GM12878 (cell line): Measurements from ENCODE around the gene COL4A2. TPM values are rescaled to one million over a fixed set of nuclear protein-coding genes. Genes with fewer than 3 reads are reported as not detected.

Experiments used
- ETV6 ChIP-seq, 2 experiments: fragments of 450-650 bp in 1 of 2; IDR thresholded peaks in 1 of 2; conservative IDR thresholded peaks in 1 of 2; 2 replicates each; pipeline ENCODE4 v1.6.1; 2014; ENCODE audit warnings: antibody characterized with exemption in 1 of 2, borderline replicate concordance in 1 of 2, low read depth in 1 of 2, mild to moderate bottlenecking in 1 of 2, moderate library complexity in 1 of 2
- KLF5 ChIP-seq: fragments of 450-650 bp; IDR thresholded peaks from 2 replicates; pipeline ENCODE4 v1.6.1; 2014; ENCODE audit warnings: mild to moderate bottlenecking; ENCODE audit not compliant: partially characterized antibody
- MEF2B ChIP-seq: fragments of 450-650 bp; IDR thresholded peaks from 2 replicates; pipeline ENCODE4 v1.6.1; 2018; ENCODE audit warnings: mild to moderate bottlenecking, moderate library complexity; ENCODE audit not compliant: partially characterized antibody, poor library complexity, severe bottlenecking
- MTA3 ChIP-seq: IDR thresholded peaks from 2 replicates; pipeline ENCODE4 v1.6.1; 2012; ENCODE audit warnings: low read length, inconsistent platforms, borderline replicate concordance
- NR2F1 ChIP-seq: fragments of 450-650 bp; conservative IDR thresholded peaks from 2 replicates; pipeline ENCODE4 v1.6.1; 2017; ENCODE audit warnings: mild to moderate bottlenecking
- RBBP5 ChIP-seq: fragments of 200-600 bp; sonication (generic); conservative IDR thresholded peaks from 2 replicates; pipeline ENCODE4 v1.6.1; 2016
- SREBF1 ChIP-seq: IDR thresholded peaks from 2 replicates; pipeline ENCODE4 v1.6.1; 2012; ENCODE audit warnings: mild to moderate bottlenecking, low read length
- polyA plus RNA-seq, 11 experiments: library from polyadenylated mRNA; depleted of rRNA in 4 of 11; unstranded in 6 of 11; stranded (reverse) in 5 of 11; fragments of >200 nt; fragmentation: Nextera tagmentation in 4 of 11; fragmentation: Illumina TruSeq in 1 of 11; extraction: Ambion mirVana in 4 of 11; extraction: Trizol in 1 of 11; gene quantifications; 1 replicate in 1 of 11; 2 replicates in 10 of 11; pipeline versions ENCODE4 v1.2.1 to v1.2.3, GENCODE V29; 2011 to 2016; ENCODE audit warnings: inconsistent platforms in 2 of 11, missing spikeins in 2 of 11, low read depth in 1 of 11
- total RNA-seq, 4 experiments: library from RNA; depleted of rRNA in 3 of 4; stranded (reverse); fragments of >200 nt in 3 of 4; fragmentation: Illumina TruSeq in 1 of 4; extraction: Trizol in 1 of 4; gene quantifications; 2 replicates each; pipeline versions ENCODE4 v1.2.1 to v1.2.3, GENCODE V29; 2013 to 2021
- TF ChIP-seq, protein P1 (sequence below): IDR thresholded peaks from 2 replicates; pipeline ENCODE4 v1.6.1; 2012; ENCODE audit warnings: mild to moderate bottlenecking, low read depth, low read length

The COL4A2 gene
- total and polyA plus RNA-seq, 10 of the 15 experiments (the other 5 are each of a cell fraction or from before 2014, with no cell fraction given) = 0.16 to 1.6 (median 0.62) TPM; not detected in 3

DNA sequence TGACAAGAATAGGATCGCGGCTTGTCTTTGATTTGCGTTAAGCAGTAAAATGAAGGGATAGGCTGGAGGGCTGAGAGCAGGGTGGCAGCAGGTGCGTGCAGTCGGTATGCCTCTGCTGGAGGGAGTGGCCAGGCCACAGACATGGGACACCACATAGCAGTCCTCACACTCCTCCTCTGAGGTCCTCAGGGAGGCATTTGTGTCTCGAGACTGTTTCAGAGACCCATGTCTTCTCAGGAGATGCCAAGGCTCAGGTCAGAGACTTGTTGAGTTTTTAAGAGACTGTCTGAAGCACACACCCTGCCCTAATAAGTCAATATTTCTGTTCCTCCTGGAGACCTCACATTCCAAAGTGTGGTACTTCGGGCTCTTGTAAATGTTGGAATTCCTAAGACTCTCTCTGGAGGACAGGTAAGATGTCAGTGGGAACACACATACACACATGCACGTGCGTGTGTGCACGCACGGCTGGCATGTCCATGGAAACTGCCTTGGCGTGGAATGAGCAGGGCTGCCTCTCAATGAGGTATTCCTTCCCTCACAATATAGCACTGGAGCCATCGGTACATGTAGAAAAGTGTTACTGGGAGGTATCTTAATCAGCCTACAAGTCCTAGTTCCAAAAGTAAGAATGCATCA is 46.4 kb downstream of the COL4A2 start (continued):
- TF ChIP-seq, protein P1, sequence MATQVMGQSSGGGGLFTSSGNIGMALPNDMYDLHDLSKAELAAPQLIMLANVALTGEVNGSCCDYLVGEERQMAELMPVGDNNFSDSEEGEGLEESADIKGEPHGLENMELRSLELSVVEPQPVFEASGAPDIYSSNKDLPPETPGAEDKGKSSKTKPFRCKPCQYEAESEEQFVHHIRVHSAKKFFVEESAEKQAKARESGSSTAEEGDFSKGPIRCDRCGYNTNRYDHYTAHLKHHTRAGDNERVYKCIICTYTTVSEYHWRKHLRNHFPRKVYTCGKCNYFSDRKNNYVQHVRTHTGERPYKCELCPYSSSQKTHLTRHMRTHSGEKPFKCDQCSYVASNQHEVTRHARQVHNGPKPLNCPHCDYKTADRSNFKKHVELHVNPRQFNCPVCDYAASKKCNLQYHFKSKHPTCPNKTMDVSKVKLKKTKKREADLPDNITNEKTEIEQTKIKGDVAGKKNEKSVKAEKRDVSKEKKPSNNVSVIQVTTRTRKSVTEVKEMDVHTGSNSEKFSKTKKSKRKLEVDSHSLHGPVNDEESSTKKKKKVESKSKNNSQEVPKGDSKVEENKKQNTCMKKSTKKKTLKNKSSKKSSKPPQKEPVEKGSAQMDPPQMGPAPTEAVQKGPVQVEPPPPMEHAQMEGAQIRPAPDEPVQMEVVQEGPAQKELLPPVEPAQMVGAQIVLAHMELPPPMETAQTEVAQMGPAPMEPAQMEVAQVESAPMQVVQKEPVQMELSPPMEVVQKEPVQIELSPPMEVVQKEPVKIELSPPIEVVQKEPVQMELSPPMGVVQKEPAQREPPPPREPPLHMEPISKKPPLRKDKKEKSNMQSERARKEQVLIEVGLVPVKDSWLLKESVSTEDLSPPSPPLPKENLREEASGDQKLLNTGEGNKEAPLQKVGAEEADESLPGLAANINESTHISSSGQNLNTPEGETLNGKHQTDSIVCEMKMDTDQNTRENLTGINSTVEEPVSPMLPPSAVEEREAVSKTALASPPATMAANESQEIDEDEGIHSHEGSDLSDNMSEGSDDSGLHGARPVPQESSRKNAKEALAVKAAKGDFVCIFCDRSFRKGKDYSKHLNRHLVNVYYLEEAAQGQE = no peak
- TF ChIP-seq KLF5 = no peak
- no peak for TF ChIP-seq ETV6 (conservative IDR thresholded peaks at IDR 0.05 in 1 of 2, IDR thresholded peaks at IDR 0.05 in 1 of 2; ENCODE audit: borderline replicate concordance in 1 of 2, low read depth in 1 of 2)
- TF ChIP-seq NR2F1 = no peak
- TF ChIP-seq RBBP5 = no peak
- TF ChIP-seq MTA3 = no peak
- no peak for TF ChIP-seq SREBF1
- TF ChIP-seq MEF2B = no peak
- TF ChIP-seq, all 136 proteins: peak for 0
